ENCODE measurements around the gene EXOSC7.

DNA sequence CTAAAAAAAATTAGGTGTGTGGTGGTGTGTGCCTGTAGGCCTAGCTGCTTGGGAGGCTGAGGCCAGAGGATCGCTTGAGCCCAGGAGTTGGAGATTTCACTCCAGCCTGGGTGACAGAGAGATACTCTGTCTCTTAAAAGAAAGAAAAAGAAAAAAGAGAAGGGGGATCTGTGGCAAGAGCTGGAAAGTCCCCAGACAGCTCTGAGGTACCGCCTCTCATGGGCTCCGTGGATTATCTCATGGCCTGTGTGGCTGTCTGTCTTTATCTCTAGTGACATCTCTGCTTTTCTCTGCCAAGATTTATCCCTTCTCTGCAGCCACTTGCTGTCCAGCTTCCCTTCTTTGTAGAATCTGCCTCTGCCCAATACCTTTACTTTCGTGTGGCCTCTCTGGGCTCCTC, 5.7 kb downstream of the EXOSC7 start:
- TF ChIP-seq, protein P1, sequence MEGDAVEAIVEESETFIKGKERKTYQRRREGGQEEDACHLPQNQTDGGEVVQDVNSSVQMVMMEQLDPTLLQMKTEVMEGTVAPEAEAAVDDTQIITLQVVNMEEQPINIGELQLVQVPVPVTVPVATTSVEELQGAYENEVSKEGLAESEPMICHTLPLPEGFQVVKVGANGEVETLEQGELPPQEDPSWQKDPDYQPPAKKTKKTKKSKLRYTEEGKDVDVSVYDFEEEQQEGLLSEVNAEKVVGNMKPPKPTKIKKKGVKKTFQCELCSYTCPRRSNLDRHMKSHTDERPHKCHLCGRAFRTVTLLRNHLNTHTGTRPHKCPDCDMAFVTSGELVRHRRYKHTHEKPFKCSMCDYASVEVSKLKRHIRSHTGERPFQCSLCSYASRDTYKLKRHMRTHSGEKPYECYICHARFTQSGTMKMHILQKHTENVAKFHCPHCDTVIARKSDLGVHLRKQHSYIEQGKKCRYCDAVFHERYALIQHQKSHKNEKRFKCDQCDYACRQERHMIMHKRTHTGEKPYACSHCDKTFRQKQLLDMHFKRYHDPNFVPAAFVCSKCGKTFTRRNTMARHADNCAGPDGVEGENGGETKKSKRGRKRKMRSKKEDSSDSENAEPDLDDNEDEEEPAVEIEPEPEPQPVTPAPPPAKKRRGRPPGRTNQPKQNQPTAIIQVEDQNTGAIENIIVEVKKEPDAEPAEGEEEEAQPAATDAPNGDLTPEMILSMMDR (conservative IDR thresholded peaks at IDR 0.05 in 1 of 2, IDR thresholded peaks at IDR 0.05 in 1 of 2; ENCODE audit: extremely low read depth in 1 of 2, insufficient read depth in 1 of 2, low read depth in 1 of 2, low read length in 2 of 2), result no peak
- TF ChIP-seq EZH2 (IDR thresholded peaks at IDR 0.05; ENCODE audit: borderline replicate concordance, low read length), result no peak
